OCI-LY1 (cell line): ENCODE data around the gene PNLIPRP2.

Experiments used
- H2AFZ ChIP-seq: fragments of 200-600 bp; sonication (generic), shearing (Covaris generic); 2 replicates; pipeline ENCODE4 v1.6.0; 2014; ENCODE audit warnings: antibody characterized with exemption, mild to moderate bottlenecking, low read length
- H3F3A ChIP-seq: fragments of 200-600 bp; sonication (generic), shearing (Covaris generic); 2 replicates; pipeline ENCODE4 v1.6.0; 2014; ENCODE audit warnings: mild to moderate bottlenecking, antibody characterized with exemption, low read length, moderate library complexity; ENCODE audit not compliant: insufficient read depth
- H3K27ac ChIP-seq: fragments of 200-600 bp; sonication (generic); 2 replicates; pipeline ENCODE4 v1.5.1; 2014; ENCODE audit warnings: low read length, mixed run types, mild to moderate bottlenecking, low read depth; ENCODE audit not compliant: poor library complexity, severe bottlenecking
- H3K27me3 ChIP-seq: fragments of 200-600 bp; sonication (generic); 2 replicates; pipeline ENCODE4 v1.6.0; 2014; ENCODE audit warnings: antibody characterized with exemption, mild to moderate bottlenecking, low read length, moderate library complexity; ENCODE audit not compliant: insufficient read depth
- H3K36me3 ChIP-seq: fragments of 200-600 bp; sonication (generic); 2 replicates; pipeline ENCODE4 v1.6.1; 2014; ENCODE audit warnings: mild to moderate bottlenecking, antibody characterized with exemption, low read length, moderate library complexity, mixed read lengths; ENCODE audit not compliant: insufficient read depth
- H3K4me1 ChIP-seq: fragments of 200-600 bp; sonication (generic); 2 replicates; pipeline ENCODE4 v1.5.1; 2014; ENCODE audit warnings: mild to moderate bottlenecking, low read length, moderate library complexity; ENCODE audit not compliant: insufficient read depth, severe bottlenecking
- H3K4me2 ChIP-seq: fragments of 200-600 bp; sonication (generic), shearing (Covaris generic); 2 replicates; pipeline ENCODE4 v1.6.1; 2014; ENCODE audit warnings: low read length
- H3K4me3 ChIP-seq: fragments of 200-600 bp; sonication (generic); 2 replicates; pipeline ENCODE4 v1.5.1; 2014; ENCODE audit warnings: low read length, low read depth, mild to moderate bottlenecking, mixed read lengths; ENCODE audit not compliant: poor library complexity, severe bottlenecking
- H3K79me2 ChIP-seq: fragments of 200-600 bp; shearing (Covaris generic); 2 replicates; pipeline ENCODE4 v1.6.1; 2016; ENCODE audit warnings: mixed run types, low read length, mixed read lengths; ENCODE audit not compliant: insufficient read depth
- H3K9ac ChIP-seq: fragments of 200-600 bp; sonication (generic), shearing (Covaris generic); 2 replicates; pipeline ENCODE4 v1.6.1; 2014; ENCODE audit warnings: mild to moderate bottlenecking, low read length, mixed read lengths
- H3K9me2 ChIP-seq: fragments of 200-600 bp; sonication (generic), shearing (Covaris generic); 2 replicates; pipeline ENCODE4 v1.6.1; 2014; ENCODE audit warnings: low read depth, mild to moderate bottlenecking, low read length, mixed read lengths
- H3K9me3 ChIP-seq: fragments of 200-600 bp; shearing (Covaris generic); 2 replicates; pipeline ENCODE4 v1.6.1; 2014; ENCODE audit warnings: low read length, mixed read lengths
- H4K20me1 ChIP-seq: fragments of 200-600 bp; sonication (generic), shearing (Covaris generic); 2 replicates; pipeline ENCODE4 v1.6.0; 2016; ENCODE audit warnings: mild to moderate bottlenecking, low read length; ENCODE audit not compliant: insufficient read depth
- CTCF ChIP-seq: fragments of 200-600 bp; sonication (generic), shearing (Covaris generic); IDR thresholded peaks from 2 replicates; pipeline ENCODE4 v1.5.1; 2017; ENCODE audit warnings: mild to moderate bottlenecking, antibody characterized with exemption, low read length, moderate library complexity, mixed read lengths
- EZH2 ChIP-seq: fragments of 200-600 bp; sonication (generic), shearing (Covaris generic); IDR thresholded peaks from 2 replicates; pipeline ENCODE4 v1.8.0; 2017; ENCODE audit warnings: borderline replicate concordance, mixed run types, mild to moderate bottlenecking, antibody characterized with exemption, low read length, moderate library complexity, mixed read lengths

Gene PNLIPRP2

GRCh38 chr10:116608686-116609594, 11.8 kb upstream of the PNLIPRP2 start:
- no peak overlapping the region for H2AFZ ChIP-seq
- H3K27me3 ChIP-seq: no peaks in the 10 kb centered on the region
- no peaks in the 10 kb centered on the region for H3K79me2 ChIP-seq
- no peaks in the 10 kb centered on the region for H3K4me1 ChIP-seq
- no peaks in the 10 kb centered on the region for H4K20me1 ChIP-seq
- no peaks in the 10 kb centered on the region for H3K9me2 ChIP-seq
- no peaks in the 10 kb centered on the region for H3K9me3 ChIP-seq
- no peaks in the 10 kb centered on the region for H3F3A ChIP-seq
- no peak overlapping the region for H3K4me2 ChIP-seq
- H3K36me3 ChIP-seq: no peaks in the 10 kb centered on the region
- no peak overlapping the region for H3K9ac ChIP-seq
- TF ChIP-seq EZH2: no peak
- no peak for TF ChIP-seq CTCF
- H3K27ac ChIP-seq: no peak overlapping the region
- no peak overlapping the region for H3K4me3 ChIP-seq

- TF ChIP-seq EZH2: no peak
- TF ChIP-seq CTCF: no peak
- no peak overlapping the region for H3K9ac ChIP-seq
- no peaks in the 10 kb centered on the region for H3K4me1 ChIP-seq
- no peaks in the 10 kb centered on the region for H3K9me2 ChIP-seq
- H2AFZ ChIP-seq: no peak overlapping the region
- no peaks in the 10 kb centered on the region for H3K27me3 ChIP-seq
- no peak overlapping the region for H3K4me2 ChIP-seq
- no peaks in the 10 kb centered on the region for H3F3A ChIP-seq
- no peak overlapping the region for H3K27ac ChIP-seq
- no peaks in the 10 kb centered on the region for H3K36me3 ChIP-seq
- no peaks in the 10 kb centered on the region for H3K79me2 ChIP-seq
- H3K4me3 ChIP-seq: no peak overlapping the region
- H3K9me3 ChIP-seq: no peaks in the 10 kb centered on the region
- no peaks in the 10 kb centered on the region for H4K20me1 ChIP-seq
Measured at GRCh38 chr10:116610443-116611152, 10.2 kb upstream of the PNLIPRP2 start.

GRCh38 chr10:116611153-116611545, 9.6 kb upstream of the PNLIPRP2 start:
- Histone ChIP-seq H3K4me2 (no peak overlapping the region), H4K20me1 (no peaks in the 10 kb centered on the region)

More at GRCh38 chr10:116611153-116611545, 9.6 kb upstream of the PNLIPRP2 start:
- Histone ChIP-seq H3K9ac (no peak overlapping the region), H3F3A (no peaks in the 10 kb centered on the region), H2AFZ (no peak overlapping the region), H3K36me3 (no peaks in the 10 kb centered on the region), H3K4me3 (no peak overlapping the region), H3K27me3 (no peaks in the 10 kb centered on the region), H3K9me2 (no peaks in the 10 kb centered on the region), H3K27ac (no peak overlapping the region), H3K4me1 (no peaks in the 10 kb centered on the region), H3K9me3 (no peaks in the 10 kb centered on the region), H3K79me2 (no peaks in the 10 kb centered on the region)
- no peak for TF ChIP-seq CTCF
- TF ChIP-seq EZH2: no peak
